22Rv1 (cell line): ENCODE results near the gene GALNT16.

Experiments
- H3K27ac ChIP-seq: fragments of 450-650 bp; 2 replicates; pipeline ENCODE4 v1.5.1; 2017
- CTCF ChIP-seq: fragments of 450-650 bp; IDR thresholded peaks from 2 replicates; pipeline ENCODE4 v1.5.1; 2017; ENCODE audit warnings: mild to moderate bottlenecking
- ZFX ChIP-seq: fragments of 450-650 bp; IDR thresholded peaks from 2 replicates; pipeline ENCODE4 v1.6.1; 2017; ENCODE audit warnings: antibody characterized with exemption, borderline replicate concordance

Gene GALNT16

GRCh38 chr14:69260190-69260860 is 367 bp downstream of the GALNT16 start:
- TF ChIP-seq ZFX, result no peak
- no peak for TF ChIP-seq CTCF
- no peak overlapping the region for H3K27ac ChIP-seq

- no peak overlapping the region for H3K27ac ChIP-seq
- TF ChIP-seq ZFX, result no peak
- peak; percentile 91 for TF ChIP-seq CTCF
Measured at GRCh38 chr14:69260861-69261564, 1.1 kb downstream of the GALNT16 start.

GRCh38 chr14:69261761-69262331 is 1.9 kb downstream of the GALNT16 start:
- no peak overlapping the region for H3K27ac ChIP-seq
- no peak for TF ChIP-seq CTCF
- TF ChIP-seq ZFX, result no peak

GRCh38 chr14:69262516-69262915 is 2.6 kb downstream of the GALNT16 start:
- H3K27ac ChIP-seq, result no peak overlapping the region
- TF ChIP-seq ZFX, result no peak
- TF ChIP-seq CTCF, result no peak

- TF ChIP-seq CTCF (no peak), ZFX (no peak)
- H3K27ac ChIP-seq, result no peak overlapping the region
Measured at GRCh38 chr14:69263364-69263763, 3.4 kb downstream of the GALNT16 start.

GRCh38 chr14:69263771-69264170 is 3.8 kb downstream of the GALNT16 start:
- H3K27ac ChIP-seq, result no peak overlapping the region
- TF ChIP-seq ZFX, result no peak
- TF ChIP-seq CTCF, result no peak
